ENCODE results near the gene PACSIN1. TPM values are rescaled to one million over a fixed set of nuclear protein-coding genes. Genes with fewer than 3 reads are reported as not detected.

Gene PACSIN1
- total RNA-seq, 3 donors from 2014 or later (not counting 1 experiment from before 2014, with no cell fraction given): 2.2 to 6.6 (median 3.9) TPM

GRCh38 chr6:34459899-34460593 lies 5.8 kb upstream of the PACSIN1 start:
- H3K27me3 ChIP-seq (ENCODE audit: control insufficient read depth, insufficient read depth, low read length): no peaks in the 10 kb centered on the region
- peak; percentile 66 to 88 (median 85) for ATAC-seq
- intact Hi-C loops (cut with micrococcal nuclease): loop anchor here (1.0 to 10.0 kb wide), 4 partner anchors 149 to 782 kb away; no protein-coding TSS in a partner anchor
- H3K9me3 ChIP-seq (ENCODE audit: control insufficient read depth, insufficient read depth, low read length): no peaks in the 10 kb centered on the region
- H3K36me3 Mint-ChIP-seq: no peaks in the 10 kb centered on the region
- DNase-seq: peak; percentile 30 to 78
- H3K27ac Mint-ChIP-seq: no peak overlapping the region
- peak; percentile 72 for TF ChIP-seq CTCF (IDR thresholded peaks at IDR 0.05)
- H3K4me3 Mint-ChIP-seq: no peak overlapping the region
- H3K27me3 Mint-ChIP-seq (ENCODE audit: low read depth in 2 of 2): peaks cover 7 to 13% of the 10 kb centered on the region in 2 donors
- H3K4me1 Mint-ChIP-seq: peaks cover 0 to under 1% of the 10 kb centered on the region in 2 donors
- WGBS (ENCODE audit: insufficient coverage): 18% methylated on average over 3 of the region's 6 CpGs
- H3K27ac ChIP-seq (ENCODE audit: low read length): no peak overlapping the region
- H3K36me3 ChIP-seq (ENCODE audit: control insufficient read depth, insufficient read depth, low read length): no peaks in the 10 kb centered on the region
- H3K4me3 ChIP-seq (ENCODE audit: low read length): no peak overlapping the region
- H3K4me1 ChIP-seq (ENCODE audit: control insufficient read depth, insufficient read depth, low read length): peaks cover 1% of the 10 kb centered on the region
- no peaks in the 10 kb centered on the region for H3K9me3 Mint-ChIP-seq

GRCh38 chr6:34460796-34461507 lies 4.9 kb upstream of the PACSIN1 start:
- Mint-ChIP-seq H3K27me3 (ENCODE audit: low read depth in 2 of 2) (peaks cover 12 to 15% of the 10 kb centered on the region in 2 donors), H3K27ac (no peak overlapping the region), H3K4me3 (no peak overlapping the region), H3K36me3 (no peaks in the 10 kb centered on the region), H3K4me1 (peaks cover 0 to 5% of the 10 kb centered on the region in 2 donors), H3K9me3 (no peaks in the 10 kb centered on the region)
- no peaks in the 10 kb centered on the region for H3K27me3 ChIP-seq (ENCODE audit: control insufficient read depth, insufficient read depth, low read length)
- no peak for ATAC-seq
- WGBS (ENCODE audit: insufficient coverage): 89% methylated on average over 5 of the region's 5 CpGs
- no peak overlapping the region for H3K4me3 ChIP-seq (ENCODE audit: low read length)
- no peak overlapping the region for H3K27ac ChIP-seq (ENCODE audit: low read length)
- H3K36me3 ChIP-seq (ENCODE audit: control insufficient read depth, insufficient read depth, low read length): no peaks in the 10 kb centered on the region
- peaks cover 8% of the 10 kb centered on the region for H3K4me1 ChIP-seq (ENCODE audit: control insufficient read depth, insufficient read depth, low read length)
- DNase-seq: no peak
- intact Hi-C loops (cut with micrococcal nuclease): loop anchor here (1.0 to 10.0 kb wide), 4 partner anchors 148 to 781 kb away; no protein-coding TSS in a partner anchor
- TF ChIP-seq CTCF (IDR thresholded peaks at IDR 0.05): no peak
- H3K9me3 ChIP-seq (ENCODE audit: control insufficient read depth, insufficient read depth, low read length): no peaks in the 10 kb centered on the region

- peaks cover 0 to 5% of the 10 kb centered on the region in 2 donors for H3K4me1 Mint-ChIP-seq
- no peaks in the 10 kb centered on the region for H3K9me3 ChIP-seq (ENCODE audit: control insufficient read depth, insufficient read depth, low read length)
- H3K36me3 ChIP-seq (ENCODE audit: control insufficient read depth, insufficient read depth, low read length): no peaks in the 10 kb centered on the region
- no peaks in the 10 kb centered on the region for H3K36me3 Mint-ChIP-seq
- intact Hi-C loops (cut with micrococcal nuclease): loop anchor here (5.0 to 10.0 kb wide), 2 partner anchors 743 to 780 kb away; no protein-coding TSS in a partner anchor
- no peak overlapping the region for H3K4me3 ChIP-seq (ENCODE audit: low read length)
- peaks cover 19% of the 10 kb centered on the region for H3K4me1 ChIP-seq (ENCODE audit: control insufficient read depth, insufficient read depth, low read length)
- DNase-seq (no peak), ATAC-seq (no peak)
- no peaks in the 10 kb centered on the region for H3K27me3 ChIP-seq (ENCODE audit: control insufficient read depth, insufficient read depth, low read length)
- H3K4me3 Mint-ChIP-seq: no peak overlapping the region
- H3K27ac Mint-ChIP-seq: no peak overlapping the region
- no peak overlapping the region for H3K27ac ChIP-seq (ENCODE audit: low read length)
- 91% methylated on average over 6 of the region's 6 CpGs for WGBS (ENCODE audit: insufficient coverage)
- no peaks in the 10 kb centered on the region for H3K9me3 Mint-ChIP-seq
- no peak for TF ChIP-seq CTCF (IDR thresholded peaks at IDR 0.05)
- peaks cover 15 to 16% of the 10 kb centered on the region in 2 donors for H3K27me3 Mint-ChIP-seq (ENCODE audit: low read depth in 2 of 2)
Observed at GRCh38 chr6:34462010-34462409, 3.9 kb upstream of the PACSIN1 start.
